Measurements from ENCODE around the gene NFATC3. TPM values are rescaled to one million over a fixed set of nuclear protein-coding genes. Genes with fewer than 3 reads are reported as not detected.
A peak's percentile ranks its signal among the peaks of the same experiment; 100 is the strongest.

The NFATC3 gene
- total RNA-seq = 42.0 and 42.3 TPM in 2 replicates
- long read RNA-seq, full-length matches to known transcripts = 10 of 43 reads
- long read RNA-seq, partial matches to known transcripts = 20 of 43 reads
- long read RNA-seq, other reads (novel, unspliced or antisense) = 13 of 43 reads

GRCh38 chr16:68085259-68086071, at the start of gene NFATC3:
Gene NFATC3 (plus strand): TSS chr16:68085370. CDS start chr16:68085682, 312 bp downstream.
- Mint-ChIP-seq H3K27ac (ENCODE audit: unreplicated experiment) (peak within 1 kb of the TSS; percentile 94), H3K4me3 (ENCODE audit: unreplicated experiment) (peak within 1 kb of the TSS; percentile 95), H3K4me1 (ENCODE audit: unreplicated experiment) (peaks cover 34% of the 10 kb centered on the region), H3K9me3 (ENCODE audit: unreplicated experiment) (no peaks in the 10 kb centered on the region), H3K36me3 (ENCODE audit: unreplicated experiment) (no peaks in the 10 kb centered on the region), H3K27me3 (ENCODE audit: unreplicated experiment) (no peaks in the 10 kb centered on the region)
- peak; percentile 99 for DNase-seq (ENCODE audit: extremely low spot score, unreplicated experiment)
- no peak for TF ChIP-seq CTCF (IDR thresholded peaks at IDR 0.05)

DNA sequence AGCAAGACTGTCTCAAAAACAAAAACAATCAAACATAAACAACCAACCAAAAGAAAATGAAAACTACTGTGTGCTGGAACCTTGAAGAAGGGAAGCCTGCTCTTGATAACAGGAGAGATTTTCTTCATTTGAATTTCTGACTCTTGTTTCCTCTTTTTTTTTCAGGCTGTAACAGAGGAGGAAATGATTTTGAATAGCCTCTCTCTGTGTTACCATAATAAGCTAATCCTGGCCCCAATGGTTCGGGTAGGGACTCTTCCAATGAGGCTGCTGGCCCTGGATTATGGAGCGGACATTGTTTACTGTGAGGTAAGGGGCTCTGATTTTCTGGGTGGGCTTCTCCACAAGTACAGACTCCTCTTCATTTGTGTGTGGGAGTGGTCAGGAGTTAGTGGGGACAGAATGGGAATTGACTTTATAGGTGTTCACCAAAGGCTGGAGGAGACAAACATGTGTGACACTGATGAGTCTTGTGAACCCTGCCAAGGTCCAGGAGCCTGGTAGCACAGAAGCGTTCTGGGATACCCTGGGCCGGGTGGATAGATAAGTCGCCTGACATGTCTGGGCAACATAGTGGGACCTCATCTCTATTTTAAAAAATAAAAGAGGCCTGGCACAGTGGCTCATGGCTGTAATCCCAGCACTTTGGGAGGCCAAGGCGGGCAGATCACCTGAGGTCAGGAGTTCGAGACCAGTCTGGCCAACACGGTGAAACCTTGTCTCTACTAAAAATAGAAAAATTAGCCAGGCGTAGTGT, 47.2 kb upstream of the NFATC3 start:
- no peak for TF ChIP-seq CTCF (IDR thresholded peaks at IDR 0.05)
- no peak overlapping the region for H3K4me3 Mint-ChIP-seq (ENCODE audit: unreplicated experiment)
- no peak for DNase-seq (ENCODE audit: extremely low spot score, unreplicated experiment)
- H3K4me1 Mint-ChIP-seq (ENCODE audit: unreplicated experiment) = no peaks in the 10 kb centered on the region
- H3K27ac Mint-ChIP-seq (ENCODE audit: unreplicated experiment) = no peak overlapping the region
- no peaks in the 10 kb centered on the region for H3K27me3 Mint-ChIP-seq (ENCODE audit: unreplicated experiment)
- H3K9me3 Mint-ChIP-seq (ENCODE audit: unreplicated experiment) = no peaks in the 10 kb centered on the region
- peaks cover 8% of the 10 kb centered on the region for H3K36me3 Mint-ChIP-seq (ENCODE audit: unreplicated experiment)

GRCh38 chr16:68040506-68041288, 44.5 kb upstream of the NFATC3 start:
- no peak overlapping the region for H3K4me3 Mint-ChIP-seq (ENCODE audit: unreplicated experiment)
- no peaks in the 10 kb centered on the region for H3K9me3 Mint-ChIP-seq (ENCODE audit: unreplicated experiment)
- no peaks in the 10 kb centered on the region for H3K4me1 Mint-ChIP-seq (ENCODE audit: unreplicated experiment)
- peak; percentile 81 for TF ChIP-seq CTCF (IDR thresholded peaks at IDR 0.05)
- peak; percentile 91 for DNase-seq (ENCODE audit: extremely low spot score, unreplicated experiment)
- H3K27ac Mint-ChIP-seq (ENCODE audit: unreplicated experiment) = no peak overlapping the region
- H3K36me3 Mint-ChIP-seq (ENCODE audit: unreplicated experiment) = peaks cover 6% of the 10 kb centered on the region
- H3K27me3 Mint-ChIP-seq (ENCODE audit: unreplicated experiment) = no peaks in the 10 kb centered on the region

DNA sequence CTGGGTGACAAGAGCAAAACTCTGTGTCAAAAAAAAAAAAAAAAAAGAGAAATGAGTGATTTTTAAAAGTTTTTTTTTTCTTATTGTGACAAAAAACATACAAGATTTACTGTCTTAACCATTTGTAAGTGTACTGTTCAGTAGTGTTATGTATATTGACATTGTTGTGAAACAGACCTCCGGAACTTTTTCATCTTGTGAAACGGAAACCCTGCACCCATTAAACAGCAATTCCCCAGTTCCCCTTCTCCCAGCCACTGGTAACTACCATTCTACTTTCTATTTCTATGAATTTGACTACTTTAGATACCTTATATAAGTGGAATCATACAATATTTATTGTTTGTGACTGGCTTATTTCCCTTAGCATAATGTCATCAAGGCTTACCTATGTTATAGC, 43.4 kb upstream of the NFATC3 start:
- no peak for DNase-seq (ENCODE audit: extremely low spot score, unreplicated experiment)
- TF ChIP-seq CTCF (IDR thresholded peaks at IDR 0.05) = no peak
- Mint-ChIP-seq H3K4me1 (ENCODE audit: unreplicated experiment) (no peaks in the 10 kb centered on the region), H3K27me3 (ENCODE audit: unreplicated experiment) (no peaks in the 10 kb centered on the region), H3K27ac (ENCODE audit: unreplicated experiment) (no peak overlapping the region), H3K36me3 (ENCODE audit: unreplicated experiment) (peaks cover 6% of the 10 kb centered on the region), H3K4me3 (ENCODE audit: unreplicated experiment) (no peak overlapping the region), H3K9me3 (ENCODE audit: unreplicated experiment) (no peaks in the 10 kb centered on the region)

All from osteocyte (in vitro differentiated cells).